IMR-90 (cell line): ENCODE data around the gene PDE6A. TPM values are rescaled to one million over a fixed set of nuclear protein-coding genes. Genes with fewer than 3 reads are reported as not detected.

Experiments used
- ATAC-seq: fragments of 200-7000 bp; cut with Tn5 transposase; 2 replicates; pipeline ENCODE4 v1.9.1; 2020; ENCODE audit warnings: low read depth, mild to moderate bottlenecking, moderate library complexity
- BruUV-seq: library from RNA; stranded (reverse); fragments of 400-500 nt; replicated peaks from 2 replicates; lab custom pipeline; 2021; lab: Mats Ljungman, UMichigan
- CTCF ChIA-PET: fragments of 300-600 bp; formaldehyde crosslinking; extraction: SDS; loops from one replicate; lab custom pipeline; 2021; ENCODE audit warnings: antibody characterized with exemption; lab: Yijun Ruan, JAX
- POLR2A ChIA-PET: fragments of 300-600 bp; sonication (Branson Sonifier 250); formaldehyde crosslinking; loops from one replicate; lab custom pipeline; 2022; ENCODE audit warnings: antibody characterized with exemption; ENCODE audit not compliant: unreplicated experiment; lab: Charles Lee
- DNase-seq: peaks from one replicate; pipeline ENCODE4 v3.0.0; 2013
- H2AFZ ChIP-seq: replicated peaks from 2 replicates; pipeline ENCODE3; 2013; ENCODE audit warnings: low read length, mild to moderate bottlenecking; ENCODE audit not compliant: poor library complexity
- H2AK5ac ChIP-seq: 2 replicates; pipeline ENCODE4 v1.6.1; 2013; ENCODE audit warnings: low read depth, low read length, inconsistent platforms
- H2AK9ac ChIP-seq: replicated peaks from 2 replicates; pipeline ENCODE3; 2013; ENCODE audit warnings: mild to moderate bottlenecking, low read depth, low read length, moderate library complexity; ENCODE audit not compliant: poor library complexity
- H2BK120ac ChIP-seq: 2 replicates; pipeline ENCODE4 v1.6.1; 2013; ENCODE audit warnings: low read depth, low read length, inconsistent platforms
- H2BK15ac ChIP-seq: 3 replicates; pipeline ENCODE4 v1.6.1; 2013; ENCODE audit warnings: low read depth, low read length, inconsistent platforms
- H2BK20ac ChIP-seq: 2 replicates; pipeline ENCODE4 v1.6.1; 2013; ENCODE audit warnings: low read depth, mild to moderate bottlenecking, inconsistent platforms, low read length, moderate library complexity
- H2BK5ac ChIP-seq: 2 replicates; pipeline ENCODE4 v1.6.1; 2013; ENCODE audit warnings: mild to moderate bottlenecking, low read depth, low read length, inconsistent platforms; ENCODE audit not compliant: poor library complexity, severe bottlenecking
- H3K14ac ChIP-seq: replicated peaks from 2 replicates; pipeline ENCODE4 v1.6.1; 2013; ENCODE audit warnings: low read depth, low read length, inconsistent platforms
- H3K18ac ChIP-seq: 2 replicates; pipeline ENCODE4 v1.6.1; 2013; ENCODE audit warnings: low read depth, low read length, control low read depth
- H3K23ac ChIP-seq: 2 replicates; pipeline ENCODE4 v1.6.1; 2013; ENCODE audit warnings: low read depth, low read length, inconsistent platforms
- H3K27ac ChIP-seq: 2 replicates; pipeline ENCODE4 v1.5.1; 2013; ENCODE audit warnings: mild to moderate bottlenecking, control low read depth, low read length; ENCODE audit not compliant: insufficient read depth
- H3K27me3 ChIP-seq: 2 replicates; pipeline ENCODE4 v1.6.1; 2013; ENCODE audit warnings: low read length; ENCODE audit not compliant: control insufficient read depth, insufficient read depth
- H3K36me3 ChIP-seq: 2 replicates; pipeline ENCODE4 v1.6.1; 2013; ENCODE audit warnings: low read length, mixed read lengths; ENCODE audit not compliant: control insufficient read depth, insufficient read depth
- H3K4ac ChIP-seq: 2 replicates; pipeline ENCODE4 v1.6.1; 2013; ENCODE audit warnings: low read depth, low read length, inconsistent platforms
- H3K4me1 ChIP-seq: 2 replicates; pipeline ENCODE4 v1.6.1; 2013; ENCODE audit warnings: low read length, mixed read lengths; ENCODE audit not compliant: control insufficient read depth, insufficient read depth
- H3K4me2 ChIP-seq: 2 replicates; pipeline ENCODE4 v1.6.1; 2013; ENCODE audit warnings: low read depth, mild to moderate bottlenecking, control low read depth, low read length, moderate library complexity
- H3K4me3 ChIP-seq: 2 replicates; pipeline ENCODE4 v1.5.1; 2013; ENCODE audit warnings: low read depth, mild to moderate bottlenecking, control low read depth, low read length, moderate library complexity; ENCODE audit not compliant: insufficient read depth
- H3K56ac ChIP-seq: 2 replicates; pipeline ENCODE4 v1.6.1; 2013; ENCODE audit warnings: low read length, inconsistent platforms; ENCODE audit not compliant: insufficient read depth; ENCODE audit errors: extremely low read depth
- H3K79me1 ChIP-seq, 2 experiments: 2 replicates each; pipeline ENCODE4 v1.6.1; 2013; ENCODE audit warnings: low read length in 2 of 2, inconsistent platforms in 1 of 2, low read depth in 1 of 2
- H3K9ac ChIP-seq: 2 replicates; pipeline ENCODE4 v1.6.1; 2013; ENCODE audit warnings: low read depth, low read length, control low read depth
- H3K9me1 ChIP-seq: 2 replicates; pipeline ENCODE4 v1.6.1; 2013; ENCODE audit warnings: low read length, inconsistent platforms; ENCODE audit not compliant: insufficient read depth
- H3K9me3 ChIP-seq: 2 replicates; pipeline ENCODE4 v1.6.1; 2013; ENCODE audit warnings: low read length; ENCODE audit not compliant: control insufficient read depth, insufficient read depth
- H4K20me1 ChIP-seq: 2 replicates; pipeline ENCODE4 v1.6.1; 2013; ENCODE audit warnings: low read length, inconsistent platforms; ENCODE audit not compliant: insufficient read depth
- H4K5ac ChIP-seq: 2 replicates; pipeline ENCODE4 v1.6.1; 2013; ENCODE audit warnings: mild to moderate bottlenecking, low read depth, low read length, control low read depth
- H4K8ac ChIP-seq, 2 experiments: 2 replicates each; pipeline ENCODE4 v1.6.1; 2013; ENCODE audit warnings: low read depth in 2 of 2, low read length in 2 of 2, control low read depth in 1 of 2, inconsistent platforms in 1 of 2
- H4K91ac ChIP-seq: 2 replicates; pipeline ENCODE4 v1.6.1; 2013; ENCODE audit warnings: low read depth, low read length, inconsistent platforms; ENCODE audit not compliant: insufficient read depth
- BHLHE40 ChIP-seq: fragments of 150-350 bp; IDR thresholded peaks from 2 replicates; pipeline ENCODE4 v1.6.1; 2016; ENCODE audit warnings: mild to moderate bottlenecking, low read depth, low read length
- CEBPB ChIP-seq: IDR thresholded peaks from 2 replicates; pipeline ENCODE4 v1.6.1; 2012; ENCODE audit warnings: low read depth, low read length, improper control_type of control experiment
- CHD1 ChIP-seq: IDR thresholded peaks from 2 replicates; pipeline ENCODE4 v1.6.1; 2012; ENCODE audit warnings: low read depth, low read length, improper control_type of control experiment
- CTCF ChIP-seq: conservative IDR thresholded peaks from 2 replicates; pipeline ENCODE4 v1.5.1; 2012; ENCODE audit warnings: mild to moderate bottlenecking, low read depth, low read length, improper control_type of control experiment
- ELK1 ChIP-seq: fragments of 150-350 bp; IDR thresholded peaks from 2 replicates; pipeline ENCODE4 v1.6.1; 2016; ENCODE audit warnings: low read depth, mild to moderate bottlenecking, low read length, moderate library complexity, borderline replicate concordance
- FOS ChIP-seq: fragments of 150-350 bp; IDR thresholded peaks from 2 replicates; pipeline ENCODE4 v1.6.1; 2016; ENCODE audit warnings: low read depth, low read length
- MAFK ChIP-seq: IDR thresholded peaks from 2 replicates; pipeline ENCODE4 v1.6.1; 2012; ENCODE audit warnings: low read depth, low read length, improper control_type of control experiment
- MAZ ChIP-seq: IDR thresholded peaks from 2 replicates; pipeline ENCODE4 v1.6.1; 2012; ENCODE audit warnings: low read depth, mild to moderate bottlenecking, low read length, improper control_type of control experiment, moderate library complexity, borderline replicate concordance
- MXI1 ChIP-seq: IDR thresholded peaks from 2 replicates; pipeline ENCODE4 v1.6.1; 2012; ENCODE audit warnings: low read depth, mild to moderate bottlenecking, low read length, moderate library complexity, borderline replicate concordance
- NFE2L2 ChIP-seq: fragments of 150-350 bp; IDR thresholded peaks from 2 replicates; pipeline ENCODE4 v1.6.1; 2016; ENCODE audit warnings: low read depth, mild to moderate bottlenecking, low read length
- POLR2A ChIP-seq: IDR thresholded peaks from 2 replicates; pipeline ENCODE4 v1.6.1; 2012; ENCODE audit warnings: mild to moderate bottlenecking, low read depth, low read length
- RAD21 ChIP-seq: IDR thresholded peaks from 2 replicates; pipeline ENCODE4 v1.6.1; 2012; ENCODE audit warnings: low read length, improper control_type of control experiment
- RCOR1 ChIP-seq: IDR thresholded peaks from 2 replicates; pipeline ENCODE4 v1.6.1; 2012; ENCODE audit warnings: mild to moderate bottlenecking, low read length, improper control_type of control experiment; ENCODE audit not compliant: insufficient replicate concordance
- RFX5 ChIP-seq: IDR thresholded peaks from 2 replicates; pipeline ENCODE4 v1.8.0; 2012; ENCODE audit warnings: low read depth, mild to moderate bottlenecking, low read length, moderate library complexity
- SMC3 ChIP-seq: fragments of 150-350 bp; IDR thresholded peaks from 2 replicates; pipeline ENCODE4 v1.6.1; 2016; ENCODE audit warnings: low read depth, mild to moderate bottlenecking, antibody characterized with exemption, low read length, moderate library complexity
- USF2 ChIP-seq: fragments of 150-350 bp; IDR thresholded peaks from 2 replicates; pipeline ENCODE4 v1.6.1; 2017; ENCODE audit warnings: mild to moderate bottlenecking, antibody characterized with exemption, low read length, low read depth
- WGBS, 2 experiments: methylation state at CpG; one replicate each; pipeline versions ENCODE4 v1.1.5 to v1.1.7; 2013; ENCODE audit warnings: missing lambda C conversion rate in 2 of 2; ENCODE audit not compliant: insufficient read length in 1 of 2; ENCODE audit errors: extremely low coverage in 2 of 2; 5-methylcytosine and 5-hydroxymethylcytosine counted together
- dilution Hi-C: fragments of 300-500 bp; cut with HindIII; formaldehyde crosslinking; loops from one replicate; pipeline ENCODE4 v1.14.3; 2018; ENCODE audit warnings: low sequenced_read_pairs; ENCODE audit not compliant: unreplicated experiment
- in situ Hi-C: fragments of 300-500 bp; cut with MboI; formaldehyde crosslinking; loops from 3 replicates; pipeline ENCODE4 v1.14.3; 2019; ENCODE audit warnings: low sequenced_read_pairs, inconsistent platforms, mixed read lengths
- intact Hi-C: fragments of 100-400 bp; cut with micrococcal nuclease; formaldehyde crosslinking; loops from 2 replicates; pipeline ENCODE4 v1.10.0; 2022
- polyA plus RNA-seq, 3 experiments: library from polyadenylated mRNA; depleted of rRNA; stranded (reverse); fragments of >200 nt; gene quantifications; 2 replicates each; pipeline ENCODE4 v1.2.3, GENCODE V29; 2012; ENCODE audit warnings: low replicate concordance in 1 of 3
- total RNA-seq: library from RNA; depleted of rRNA; stranded (reverse); fragments of >200 nt; gene quantifications from 2 replicates; pipeline ENCODE4 v1.2.3, GENCODE V29; 2012

Gene PDE6A
- total and polyA plus RNA-seq, 2 of the 4 experiments (the other 2 are of a cell fraction): not detected

GRCh38 chr5:149981206-149981605, 36.6 kb upstream of the PDE6A start:
- no TSS peak for BruUV-seq
- H3K36me3 ChIP-seq: peaks cover 6% of the 10 kb centered on the region
- H2BK15ac ChIP-seq: no peak overlapping the region
- ChIA-PET CTCF (interaction anchor here (0.6 to 2.3 kb wide), 3 partner anchors 10 to 147 kb away, joined by 3 to 9 read pairs (median 4); no protein-coding TSS in a partner anchor), POLR2A (no interaction called here)
- no peak overlapping the region for H2AK9ac ChIP-seq
- H4K5ac ChIP-seq: no peak overlapping the region
- no peak overlapping the region for H3K4me2 ChIP-seq
- no peaks in the 10 kb centered on the region; the same call in 1 of the 2 replicates for H4K20me1 ChIP-seq
- no peak overlapping the region for H3K56ac ChIP-seq
- H3K9me1 ChIP-seq: no peaks in the 10 kb centered on the region; the same call in 1 of the 2 replicates
- ATAC-seq (no peak), DNase-seq (no peak)
- H2BK20ac ChIP-seq: no peak overlapping the region
- H2BK5ac ChIP-seq: no peak overlapping the region
- no peaks in the 10 kb centered on the region; a peak in 1 of 4 replicates for H3K79me1 ChIP-seq
- TF ChIP-seq BHLHE40 (no peak), SMC3 (no peak), RAD21 (no peak), FOS (no peak), POLR2A (no peak), MAFK (no peak), ELK1 (no peak), RFX5 (no peak), USF2 (no peak), MAZ (no peak), CTCF (no peak), CHD1 (no peak), MXI1 (no peak), RCOR1 (no peak), CEBPB (no peak), NFE2L2 (no peak)
- H3K4me1 ChIP-seq: no peaks in the 10 kb centered on the region
- H3K23ac ChIP-seq: no peak overlapping the region
- no peak overlapping the region for H3K4me3 ChIP-seq
- no peaks in the 10 kb centered on the region for H3K9me3 ChIP-seq
- no peak overlapping the region for H4K91ac ChIP-seq
- no peak overlapping the region for H4K8ac ChIP-seq
- intact Hi-C loops: loop anchor here (10.0 kb wide), 1 partner anchor 316 kb away; no protein-coding TSS in a partner anchor
- no peak overlapping the region for H3K4ac ChIP-seq
- no peak overlapping the region for H2AFZ ChIP-seq
- dilution Hi-C loops: no loop called here
- in situ Hi-C loops: no loop called here
- H3K18ac ChIP-seq: no peak overlapping the region
- H2AK5ac ChIP-seq: no peak overlapping the region
- H3K27ac ChIP-seq: no peak overlapping the region
- no peak overlapping the region for H3K14ac ChIP-seq
- no peak overlapping the region for H2BK120ac ChIP-seq
- no peak overlapping the region for H3K9ac ChIP-seq
- no peaks in the 10 kb centered on the region for H3K27me3 ChIP-seq
- WGBS, 2 experiments: no CpG with 5 or more reads among the region's 3 CpGs
